HG02938 (cell line): Measurements from ENCODE around the gene CTDSPL.

Experiments used
- ATAC-seq: cut with Tn5 transposase; IDR thresholded peaks from one replicate; pipeline ENCODE4 v1.9.1; 2021; ENCODE audit warnings: mild to moderate bottlenecking, moderate library complexity; ENCODE audit not compliant: unreplicated experiment

The CTDSPL gene

GRCh38 chr3:37997791-37998370, 136.2 kb downstream of the CTDSPL start:
- no peak for ATAC-seq

GRCh38 chr3:37999836-38000235, 138.2 kb downstream of the CTDSPL start:
- no peak for ATAC-seq

GRCh38 chr3:38000242-38000916, 138.7 kb downstream of the CTDSPL start:
- ATAC-seq = no peak

- no peak for ATAC-seq
Observed at GRCh38 chr3:38000965-38001455, 139.3 kb downstream of the CTDSPL start.

- ATAC-seq = no peak
Observed at GRCh38 chr3:38001456-38002081, 139.9 kb downstream of the CTDSPL start.

- no peak for ATAC-seq
Observed at GRCh38 chr3:38002291-38002876, 140.7 kb downstream of the CTDSPL start.

- ATAC-seq = no peak
Observed at GRCh38 chr3:38002940-38003339, 141.3 kb downstream of the CTDSPL start.

GRCh38 chr3:38003371-38003816, 141.7 kb downstream of the CTDSPL start:
- ATAC-seq = no peak

GRCh38 chr3:38003817-38004414, 142.2 kb downstream of the CTDSPL start:
- ATAC-seq = no peak

- ATAC-seq = no peak
Observed at GRCh38 chr3:38004415-38005075, 142.9 kb downstream of the CTDSPL start.

GRCh38 chr3:38005076-38006020, 143.7 kb downstream of the CTDSPL start:
- ATAC-seq = no peak

- ATAC-seq = no peak
Observed at GRCh38 chr3:38006031-38006430, 144.4 kb downstream of the CTDSPL start.

- no peak for ATAC-seq
Observed at GRCh38 chr3:38006445-38006995, 144.8 kb downstream of the CTDSPL start.

GRCh38 chr3:38007754-38008090, 146.0 kb downstream of the CTDSPL start:
- no peak for ATAC-seq

GRCh38 chr3:38008191-38008701, 146.6 kb downstream of the CTDSPL start:
- no peak for ATAC-seq

GRCh38 chr3:38008971-38009580, 147.4 kb downstream of the CTDSPL start:
- no peak for ATAC-seq

- no peak for ATAC-seq
Observed at GRCh38 chr3:38009807-38010591, 148.3 kb downstream of the CTDSPL start.

GRCh38 chr3:38011111-38011510, 149.4 kb downstream of the CTDSPL start:
- ATAC-seq = no peak
